ENCODE results near the gene INSYN2B. TPM values are rescaled to one million over a fixed set of nuclear protein-coding genes. Genes with fewer than 3 reads are reported as not detected.

Gene INSYN2B
- total and polyA plus RNA-seq, 2 of the 8 experiments (the other 6 are each of a cell fraction or from before 2014, with no cell fraction given): not detected

- H3K4me3 ChIP-seq (ENCODE audit: extremely low read depth in 1 of 4, insufficient read depth in 2 of 4, low read depth in 3 of 4, low read length in 4 of 4): no peak overlapping the region
- DNase-seq (ENCODE audit: low read depth in 1 of 2, low spot score in 2 of 2) (no peak), FAIRE-seq (no peak)
- no peak overlapping the region for H4K91ac ChIP-seq (replicated peaks; ENCODE audit: insufficient read length, low read length)
- no peaks in the 10 kb centered on the region for H3K4me1 ChIP-seq (replicated peaks in 1 of 4; ENCODE audit: control insufficient read depth in 3 of 4, insufficient read depth in 4 of 4, low read length in 3 of 4)
- H3K56ac ChIP-seq (replicated peaks; ENCODE audit: insufficient read length, low read depth, low read length): no peak overlapping the region
- no peak overlapping the region for H2AFZ ChIP-seq (ENCODE audit: low read length)
- no peak overlapping the region for H2BK12ac ChIP-seq (ENCODE audit: low read depth, low read length)
- no peaks in the 10 kb centered on the region for H3K79me1 ChIP-seq (ENCODE audit: low read depth, low read length)
- 96% methylated on average over 2 of the region's 2 CpGs; no CpG with 5 or more reads in 1 of the 2 experiments for WGBS, 2 experiments (ENCODE audit: extremely low coverage in 1 of 2, insufficient coverage in 1 of 2, insufficient read length in 1 of 2, insufficient replicate concordance in 2 of 2, low coverage in 1 of 2, low lambda C conversion rate in 2 of 2, missing lambda C conversion rate in 1 of 2)
- H3K9ac ChIP-seq (replicated peaks in 1 of 4; ENCODE audit: extremely low read depth in 1 of 4, low read depth in 3 of 4, low read length in 3 of 4): no peak overlapping the region
- H3K79me2 ChIP-seq (ENCODE audit: control insufficient read depth in 1 of 2, insufficient read depth in 2 of 2, low read length in 2 of 2): no peaks in the 10 kb centered on the region
- no peaks in the 10 kb centered on the region for H4K20me1 ChIP-seq (replicated peaks in 1 of 2; ENCODE audit: control insufficient read depth in 1 of 2, insufficient read depth in 2 of 2, low read length in 2 of 2)
- H2BK20ac ChIP-seq (ENCODE audit: low read length): no peak overlapping the region
- no peak overlapping the region for H3K23ac ChIP-seq (ENCODE audit: insufficient read length)
- H3K27me3 ChIP-seq (replicated peaks in 1 of 4; ENCODE audit: control insufficient read depth in 3 of 4, extremely low read depth in 1 of 4, insufficient read depth in 3 of 4, low read length in 3 of 4): no peaks in the 10 kb centered on the region
- no peak overlapping the region for H3K4me2 ChIP-seq (ENCODE audit: insufficient read depth in 1 of 2, low read depth in 2 of 2, low read length in 2 of 2)
- H2BK5ac ChIP-seq (ENCODE audit: low read depth, low read length): no peak overlapping the region
- ChIA-PET CTCF (ENCODE audit: partially characterized antibody) (interaction anchor here (1.2 to 4.2 kb wide), 3 partner anchors 11 to 35 kb away, joined by 3 to 21 read pairs (median 7); no protein-coding TSS in a partner anchor), POLR2A (ENCODE audit: partially characterized antibody) (no interaction called here)
- no peak overlapping the region for H3K27ac ChIP-seq (ENCODE audit: low read depth, low read length)
- no peak overlapping the region for H3K18ac ChIP-seq (ENCODE audit: extremely low read depth, low read length)
- TF ChIP-seq PHF8 (conservative IDR thresholded peaks at IDR 0.05; ENCODE audit: low read depth, low read length) (no peak), SP4 (IDR thresholded peaks at IDR 0.05; ENCODE audit: low read length) (no peak), EZH2 (IDR thresholded peaks at IDR 0.05; ENCODE audit: low read depth, low read length, severe bottlenecking) (no peak), BRCA1 (IDR thresholded peaks at IDR 0.05; ENCODE audit: low read depth, low read length) (no peak), HDAC6 (IDR thresholded peaks at IDR 0.05; ENCODE audit: low read depth, low read length) (no peak), TEAD4 (IDR thresholded peaks at IDR 0.05; ENCODE audit: low read depth, low read length) (no peak), BACH1 (IDR thresholded peaks at IDR 0.05; ENCODE audit: low read length) (no peak), RFX5 (IDR thresholded peaks at IDR 0.05; ENCODE audit: borderline replicate concordance, low read depth, low read length) (no peak), KDM5A (IDR thresholded peaks at IDR 0.05; ENCODE audit: low read length) (no peak), SP1 (IDR thresholded peaks at IDR 0.05; ENCODE audit: low read depth, low read length) (no peak), SUZ12 (IDR thresholded peaks at IDR 0.05; ENCODE audit: low read length) (no peak), BCL11A (IDR thresholded peaks at IDR 0.05; ENCODE audit: low read depth in 2 of 2, low read length in 2 of 2) (no peak), YY1 (IDR thresholded peaks at IDR 0.05; ENCODE audit: low read depth, low read length) (no peak)
- no peak overlapping the region for H2AK5ac ChIP-seq (ENCODE audit: low read depth, low read length)
- H3K4ac ChIP-seq (replicated peaks; ENCODE audit: insufficient read length, low read depth, low read length): no peak overlapping the region
- no peak overlapping the region for H4K8ac ChIP-seq (ENCODE audit: extremely low read depth, insufficient read depth, low read length)
- no peak overlapping the region for H2BK15ac ChIP-seq (ENCODE audit: low read length)
- no peaks in the 10 kb centered on the region for H3K9me3 ChIP-seq (ENCODE audit: insufficient read depth in 2 of 2, low read depth in 1 of 2, low read length in 1 of 2)
- H2BK120ac ChIP-seq (replicated peaks; ENCODE audit: low read depth, low read length): no peak overlapping the region
- H4K5ac ChIP-seq (ENCODE audit: insufficient read length, low read depth, low read length): no peak overlapping the region
- H3K14ac ChIP-seq (ENCODE audit: insufficient read length): no peak overlapping the region
- no peaks in the 10 kb centered on the region; a peak in 1 of 8 replicates for H3K36me3 ChIP-seq (ENCODE audit: control insufficient read depth in 2 of 4, insufficient read depth in 4 of 4, low read length in 3 of 4)
- no peaks in the 10 kb centered on the region for H3K23me2 ChIP-seq (ENCODE audit: low read depth, low read length)
Observed at GRCh38 chr5:169861934-169862333, 118.4 kb downstream of the INSYN2B start.
